Measurements from ENCODE around the gene FETUB.

FETUB gene

GRCh38 chr3:186635532-186635931 is 4.7 kb upstream of the FETUB start:
- DNase-seq (ENCODE audit: low spot score in 2 of 2), result no peak
- Histone ChIP-seq H3K36me3 (replicated peaks) (no peaks in the 10 kb centered on the region), H3K4me1 (no peaks in the 10 kb centered on the region), H3K27me3 (ENCODE audit: low read depth) (no peaks in the 10 kb centered on the region), H3K4me3 (no peak overlapping the region), H3K9me3 (no peaks in the 10 kb centered on the region; the same call in 1 of the 2 replicates)
- in situ Hi-C loops (cut with MboI; ENCODE audit: low sequenced_read_pairs), result no loop called here

GRCh38 chr3:186636536-186636935 is 3.7 kb upstream of the FETUB start:
- no peaks in the 10 kb centered on the region; the same call in 1 of the 2 replicates for H3K9me3 ChIP-seq
- H3K4me1 ChIP-seq, result no peaks in the 10 kb centered on the region
- no peak overlapping the region for H3K4me3 ChIP-seq
- no peaks in the 10 kb centered on the region for H3K27me3 ChIP-seq (ENCODE audit: low read depth)
- in situ Hi-C loops (cut with MboI; ENCODE audit: low sequenced_read_pairs), result no loop called here
- no peak for DNase-seq (ENCODE audit: low spot score in 2 of 2)
- no peaks in the 10 kb centered on the region for H3K36me3 ChIP-seq (replicated peaks)

GRCh38 chr3:186637686-186638085 is 2.5 kb upstream of the FETUB start:
- H3K4me1 ChIP-seq, result no peaks in the 10 kb centered on the region
- in situ Hi-C loops (cut with MboI; ENCODE audit: low sequenced_read_pairs), result no loop called here
- H3K4me3 ChIP-seq, result no peak overlapping the region
- no peaks in the 10 kb centered on the region; the same call in 1 of the 2 replicates for H3K9me3 ChIP-seq
- H3K36me3 ChIP-seq (replicated peaks), result no peaks in the 10 kb centered on the region
- DNase-seq (ENCODE audit: low spot score in 2 of 2), result no peak
- H3K27me3 ChIP-seq (ENCODE audit: low read depth), result 0 out of 2 replicates have a peak, but pooled peaks cover 4% of the 10 kb centered on the region

- H3K4me1 ChIP-seq, result no peaks in the 10 kb centered on the region
- no peak overlapping the region for H3K4me3 ChIP-seq
- H3K9me3 ChIP-seq, result no peaks in the 10 kb centered on the region; the same call in 1 of the 2 replicates
- no peak for DNase-seq (ENCODE audit: low spot score in 2 of 2)
- no peaks in the 10 kb centered on the region for H3K36me3 ChIP-seq (replicated peaks)
- in situ Hi-C loops (cut with MboI; ENCODE audit: low sequenced_read_pairs), result no loop called here
- H3K27me3 ChIP-seq (ENCODE audit: low read depth), result 0 out of 2 replicates have a peak, but pooled peaks cover 4% of the 10 kb centered on the region
These were observed 1.9 kb upstream of the FETUB start for GRCh38 chr3:186638259-186638658.

GRCh38 chr3:186640473-186640818 is 247 bp downstream of the FETUB start:
- no peaks in the 10 kb centered on the region; the same call in 1 of the 2 replicates for H3K9me3 ChIP-seq
- DNase-seq (ENCODE audit: low spot score in 2 of 2), result no peak
- in situ Hi-C loops (cut with MboI; ENCODE audit: low sequenced_read_pairs), result no loop called here
- H3K4me1 ChIP-seq, result no peaks in the 10 kb centered on the region
- 0 out of 2 replicates have a peak, but pooled peaks cover 4% of the 10 kb centered on the region for H3K27me3 ChIP-seq (ENCODE audit: low read depth)
- no peak overlapping the region for H3K4me3 ChIP-seq
- H3K36me3 ChIP-seq (replicated peaks), result no peaks in the 10 kb centered on the region

GRCh38 chr3:186640929-186641328 is 730 bp downstream of the FETUB start:
- DNase-seq (ENCODE audit: low spot score in 2 of 2), result no peak
- Histone ChIP-seq H3K36me3 (replicated peaks) (no peaks in the 10 kb centered on the region), H3K27me3 (ENCODE audit: low read depth) (0 out of 2 replicates have a peak, but pooled peaks cover 4% of the 10 kb centered on the region), H3K4me1 (no peaks in the 10 kb centered on the region), H3K4me3 (no peak overlapping the region), H3K9me3 (no peaks in the 10 kb centered on the region; the same call in 1 of the 2 replicates)
- in situ Hi-C loops (cut with MboI; ENCODE audit: low sequenced_read_pairs), result no loop called here

GRCh38 chr3:186642014-186642413 is 1.8 kb downstream of the FETUB start:
- H3K4me1 ChIP-seq, result no peaks in the 10 kb centered on the region
- H3K27me3 ChIP-seq (ENCODE audit: low read depth), result 0 out of 2 replicates have a peak, but pooled peaks cover 4% of the 10 kb centered on the region
- H3K9me3 ChIP-seq, result no peaks in the 10 kb centered on the region; the same call in 1 of the 2 replicates
- H3K36me3 ChIP-seq (replicated peaks), result no peaks in the 10 kb centered on the region
- in situ Hi-C loops (cut with MboI; ENCODE audit: low sequenced_read_pairs), result no loop called here
- no peak for DNase-seq (ENCODE audit: low spot score in 2 of 2)
- H3K4me3 ChIP-seq, result no peak overlapping the region

- Histone ChIP-seq H3K4me3 (no peak overlapping the region), H3K9me3 (no peaks in the 10 kb centered on the region; the same call in 1 of the 2 replicates), H3K27me3 (ENCODE audit: low read depth) (0 out of 2 replicates have a peak, but pooled peaks cover 4% of the 10 kb centered on the region), H3K36me3 (replicated peaks) (no peaks in the 10 kb centered on the region), H3K4me1 (no peaks in the 10 kb centered on the region)
- in situ Hi-C loops (cut with MboI; ENCODE audit: low sequenced_read_pairs), result no loop called here
- no peak for DNase-seq (ENCODE audit: low spot score in 2 of 2)
These were observed 3.3 kb downstream of the FETUB start for GRCh38 chr3:186643493-186643892.

- no peaks in the 10 kb centered on the region for H3K4me1 ChIP-seq
- no peak overlapping the region for H3K4me3 ChIP-seq
- 0 out of 2 replicates have a peak, but pooled peaks cover 4% of the 10 kb centered on the region for H3K27me3 ChIP-seq (ENCODE audit: low read depth)
- no peaks in the 10 kb centered on the region for H3K9me3 ChIP-seq
- in situ Hi-C loops (cut with MboI; ENCODE audit: low sequenced_read_pairs), result no loop called here
- H3K36me3 ChIP-seq (replicated peaks), result no peaks in the 10 kb centered on the region
- no peak for DNase-seq (ENCODE audit: low spot score in 2 of 2)
These were observed 4.5 kb downstream of the FETUB start for GRCh38 chr3:186644683-186645082.

GRCh38 chr3:186646106-186646505 is 5.9 kb downstream of the FETUB start:
- Histone ChIP-seq H3K36me3 (replicated peaks) (no peaks in the 10 kb centered on the region), H3K9me3 (no peaks in the 10 kb centered on the region), H3K4me3 (no peak overlapping the region), H3K27me3 (ENCODE audit: low read depth) (peaks cover 4% of the 10 kb centered on the region; the same call in 1 of the 2 replicates), H3K4me1 (no peaks in the 10 kb centered on the region)
- no peak for DNase-seq (ENCODE audit: low spot score in 2 of 2)
- in situ Hi-C loops (cut with MboI; ENCODE audit: low sequenced_read_pairs), result no loop called here

- H3K4me1 ChIP-seq, result no peaks in the 10 kb centered on the region
- DNase-seq (ENCODE audit: low spot score in 2 of 2), result no peak
- no peaks in the 10 kb centered on the region for H3K9me3 ChIP-seq
- H3K4me3 ChIP-seq, result no peak overlapping the region
- in situ Hi-C loops (cut with MboI; ENCODE audit: low sequenced_read_pairs), result no loop called here
- H3K27me3 ChIP-seq (ENCODE audit: low read depth), result peaks cover 2% of the 10 kb centered on the region; the same call in 1 of the 2 replicates
- H3K36me3 ChIP-seq (replicated peaks), result no peaks in the 10 kb centered on the region
These were observed 6.6 kb downstream of the FETUB start for GRCh38 chr3:186646841-186647240.

- no peak overlapping the region for H3K4me3 ChIP-seq
- in situ Hi-C loops (cut with MboI; ENCODE audit: low sequenced_read_pairs), result no loop called here
- H3K27me3 ChIP-seq (ENCODE audit: low read depth), result no peaks in the 10 kb centered on the region; the same call in 1 of the 2 replicates
- DNase-seq (ENCODE audit: low spot score in 2 of 2), result no peak
- H3K36me3 ChIP-seq (replicated peaks), result no peaks in the 10 kb centered on the region
- H3K4me1 ChIP-seq, result no peaks in the 10 kb centered on the region
- no peaks in the 10 kb centered on the region for H3K9me3 ChIP-seq
These were observed 8.7 kb downstream of the FETUB start for GRCh38 chr3:186648851-186649250.

GRCh38 chr3:186651678-186652215 is 11.5 kb downstream of the FETUB start:
- DNase-seq (ENCODE audit: low spot score in 2 of 2), result no peak
- in situ Hi-C loops (cut with MboI; ENCODE audit: low sequenced_read_pairs), result no loop called here
- Histone ChIP-seq H3K4me3 (no peak overlapping the region), H3K27me3 (ENCODE audit: low read depth) (no peaks in the 10 kb centered on the region; the same call in 1 of the 2 replicates), H3K4me1 (no peaks in the 10 kb centered on the region), H3K9me3 (no peaks in the 10 kb centered on the region), H3K36me3 (replicated peaks) (no peaks in the 10 kb centered on the region)

- Histone ChIP-seq H3K4me1 (no peaks in the 10 kb centered on the region), H3K4me3 (no peak overlapping the region), H3K27me3 (ENCODE audit: low read depth) (no peaks in the 10 kb centered on the region; the same call in 1 of the 2 replicates), H3K9me3 (no peaks in the 10 kb centered on the region), H3K36me3 (replicated peaks) (no peaks in the 10 kb centered on the region)
- DNase-seq (ENCODE audit: low spot score in 2 of 2), result no peak
- in situ Hi-C loops (cut with MboI; ENCODE audit: low sequenced_read_pairs), result no loop called here
These were observed 13.0 kb downstream of the FETUB start for GRCh38 chr3:186653080-186653707.
